HEK293 (cell line): Measurements from ENCODE around the gene MCTP1.

Experiments
- CTCF ChIA-PET: fragments of 350-600 bp; formaldehyde crosslinking; extraction: SDS; loops from one replicate; lab custom pipeline; 2021; ENCODE audit warnings: antibody characterized with exemption; lab: Yijun Ruan, JAX
- POLR2A ChIA-PET: fragments of 300-600 bp; formaldehyde crosslinking; extraction: SDS; loops from one replicate; lab custom pipeline; 2020; ENCODE audit warnings: antibody characterized with exemption, inconsistent platforms; lab: Yijun Ruan, JAX
- H3K27ac ChIP-seq: fragments of 200-500 bp; sonication (Bioruptor generic); 2 replicates; pipeline ENCODE4 v1.5.1; 2014; ENCODE audit warnings: low read depth, low read length, control low read depth, inconsistent platforms; ENCODE audit errors: extremely low read depth
- H3K36me3 ChIP-seq, 2 experiments: fragments of 200-500 bp in 1 of 2; sonication (Bioruptor generic) in 1 of 2; 1 replicate in 1 of 2; 2 replicates in 1 of 2; pipeline ENCODE4 v1.5.1; 2014 to 2017; ENCODE audit warnings: inconsistent platforms in 2 of 2, low read length in 2 of 2; ENCODE audit not compliant: control insufficient read depth in 2 of 2, insufficient read depth in 1 of 2
- H3K4me1 ChIP-seq: fragments of 200-500 bp; sonication (Bioruptor generic); 2 replicates; pipeline ENCODE4 v1.5.1; 2014; ENCODE audit warnings: mild to moderate bottlenecking, low read length, inconsistent platforms; ENCODE audit not compliant: control insufficient read depth, insufficient read depth
- H3K4me3 ChIP-seq: 2 replicates; pipeline ENCODE4 v1.5.1; 2011; ENCODE audit warnings: low read depth, mild to moderate bottlenecking, control low read depth, low read length, moderate library complexity
- H3K9me3 ChIP-seq: fragments of 200-500 bp; sonication (Bioruptor generic); 2 replicates; pipeline ENCODE4 v1.5.1; 2014; ENCODE audit warnings: low read depth, low read length, inconsistent platforms; ENCODE audit not compliant: control insufficient read depth, insufficient read depth
- EGR2 ChIP-seq: fragments of 450-650 bp; formaldehyde crosslinking; IDR thresholded peaks from 2 replicates; pipeline ENCODE4 v1.5.1; 2016; ENCODE audit warnings: low read depth, missing biosample characterization, missing genetic modification characterization
- FEZF1 ChIP-seq: fragments of 450-650 bp; formaldehyde crosslinking; IDR thresholded peaks from 2 replicates; pipeline ENCODE4 v1.5.1; 2016; ENCODE audit warnings: missing biosample characterization, missing genetic modification characterization
- IKZF3 ChIP-seq: fragments of 450-650 bp; IDR thresholded peaks from 2 replicates; pipeline ENCODE4 v1.5.0; 2018; ENCODE audit warnings: missing biosample characterization, mild to moderate bottlenecking, missing genetic modification characterization, moderate library complexity
- MYNN ChIP-seq: fragments of 450-650 bp; formaldehyde crosslinking; IDR thresholded peaks from 2 replicates; pipeline ENCODE4 v1.5.1; 2016; ENCODE audit warnings: missing biosample characterization, missing genetic modification characterization, borderline replicate concordance
- OSR2 ChIP-seq: fragments of 450-650 bp; formaldehyde crosslinking; IDR thresholded peaks from 2 replicates; pipeline ENCODE4 v1.5.1; 2016; ENCODE audit warnings: missing biosample characterization, missing genetic modification characterization
- PRDM1 ChIP-seq: fragments of 450-650 bp; formaldehyde crosslinking; IDR thresholded peaks from 2 replicates; pipeline ENCODE4; 2016; ENCODE audit warnings: missing biosample characterization, missing genetic modification characterization
- PRDM6 ChIP-seq: fragments of 450-650 bp; formaldehyde crosslinking; IDR thresholded peaks from 2 replicates; pipeline ENCODE4 v1.5.1; 2017; ENCODE audit warnings: missing biosample characterization, missing genetic modification characterization
- SP2 ChIP-seq: fragments of 450-650 bp; formaldehyde crosslinking; IDR thresholded peaks from 2 replicates; pipeline ENCODE4 v1.5.1; 2016; ENCODE audit warnings: missing biosample characterization, missing genetic modification characterization
- ZBTB49 ChIP-seq: fragments of 450-650 bp; formaldehyde crosslinking; IDR thresholded peaks from 2 replicates; pipeline ENCODE4 v1.5.1; 2016; ENCODE audit warnings: missing biosample characterization, missing genetic modification characterization, low read depth
- ZFP69B ChIP-seq: fragments of 450-650 bp; formaldehyde crosslinking; IDR thresholded peaks from 2 replicates; pipeline ENCODE4 v1.5.1; 2016; ENCODE audit warnings: missing biosample characterization, missing genetic modification characterization
- ZNF19 ChIP-seq: fragments of 450-650 bp; formaldehyde crosslinking; IDR thresholded peaks from 2 replicates; pipeline ENCODE4; 2016; ENCODE audit warnings: missing biosample characterization, missing genetic modification characterization, low read depth
- ZNF223 ChIP-seq: fragments of 450-650 bp; formaldehyde crosslinking; IDR thresholded peaks from 2 replicates; pipeline ENCODE4 v1.5.1; 2016; ENCODE audit warnings: missing biosample characterization, missing genetic modification characterization
- ZNF302 ChIP-seq: fragments of 450-650 bp; formaldehyde crosslinking; IDR thresholded peaks from 2 replicates; pipeline ENCODE4 v1.5.1; 2016; ENCODE audit warnings: missing biosample characterization, missing genetic modification characterization, low read depth
- ZNF354C ChIP-seq: fragments of 450-650 bp; formaldehyde crosslinking; IDR thresholded peaks from 2 replicates; pipeline ENCODE4 v1.5.1; 2016; ENCODE audit warnings: missing biosample characterization, missing genetic modification characterization, low read depth, borderline replicate concordance
- ZNF37A ChIP-seq: fragments of 450-650 bp; IDR thresholded peaks from 2 replicates; pipeline ENCODE4 v1.5.1; 2018; ENCODE audit warnings: missing biosample characterization, missing genetic modification characterization
- ZNF404 ChIP-seq: fragments of 450-650 bp; formaldehyde crosslinking; IDR thresholded peaks from 2 replicates; pipeline ENCODE4 v1.5.1; 2017; ENCODE audit warnings: missing biosample characterization, missing genetic modification characterization
- ZNF521 ChIP-seq: fragments of 450-650 bp; formaldehyde crosslinking; IDR thresholded peaks from 2 replicates; pipeline ENCODE4 v1.5.1; 2017; ENCODE audit warnings: missing biosample characterization, mild to moderate bottlenecking, missing genetic modification characterization
- ZNF544 ChIP-seq: fragments of 450-650 bp; formaldehyde crosslinking; IDR thresholded peaks from 2 replicates; pipeline ENCODE4 v1.5.0; 2017; ENCODE audit warnings: missing biosample characterization, missing genetic modification characterization
- ZNF548 ChIP-seq: fragments of 450-650 bp; formaldehyde crosslinking; IDR thresholded peaks from 2 replicates; pipeline ENCODE4 v1.5.1; 2016; ENCODE audit warnings: missing biosample characterization, missing genetic modification characterization
- ZNF560 ChIP-seq: fragments of 450-650 bp; formaldehyde crosslinking; IDR thresholded peaks from 2 replicates; pipeline ENCODE4 v1.5.1; 2017; ENCODE audit warnings: missing biosample characterization, missing genetic modification characterization, borderline replicate concordance
- ZNF580 ChIP-seq: fragments of 450-650 bp; formaldehyde crosslinking; IDR thresholded peaks from 2 replicates; pipeline ENCODE4 v1.5.1; 2016; ENCODE audit warnings: missing biosample characterization, missing genetic modification characterization
- ZNF621 ChIP-seq: fragments of 450-650 bp; formaldehyde crosslinking; IDR thresholded peaks from 2 replicates; pipeline ENCODE4 v1.5.1; 2017; ENCODE audit warnings: missing biosample characterization, missing genetic modification characterization
- ZNF660 ChIP-seq: fragments of 450-650 bp; IDR thresholded peaks from 2 replicates; pipeline ENCODE4 v1.5.1; 2018; ENCODE audit warnings: missing biosample characterization, mild to moderate bottlenecking, missing genetic modification characterization
- ZNF677 ChIP-seq: fragments of 450-650 bp; IDR thresholded peaks from 2 replicates; pipeline ENCODE4 v1.5.0; 2018; ENCODE audit warnings: missing biosample characterization, mild to moderate bottlenecking, missing genetic modification characterization, moderate library complexity
- TF ChIP-seq, protein P1 (sequence below): fragments of 450-650 bp; formaldehyde crosslinking; IDR thresholded peaks from 2 replicates; pipeline ENCODE4; 2016; ENCODE audit warnings: missing biosample characterization, missing genetic modification characterization

MCTP1 gene

DNA sequence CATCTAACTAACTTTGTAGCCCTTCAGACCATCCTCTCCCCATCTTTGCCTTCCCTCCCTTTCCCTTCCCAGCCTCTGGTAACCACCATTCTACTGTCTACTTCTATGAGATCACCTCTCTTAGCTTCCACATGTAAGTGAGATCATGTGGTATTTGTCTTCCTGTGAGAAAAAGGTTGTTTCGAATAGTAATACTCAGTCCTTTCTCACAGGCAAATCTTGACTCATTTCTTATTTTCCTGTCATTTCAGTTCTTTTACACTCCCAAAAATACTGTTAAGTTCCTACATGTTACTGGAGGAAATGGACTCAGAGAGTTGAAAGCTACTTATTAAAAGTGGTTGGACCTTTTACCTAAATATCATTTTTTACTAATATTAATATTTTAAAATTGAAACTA, 584.3 kb downstream of the MCTP1 start:
- peaks cover 0 to 13% of the 10 kb centered on the region in 2 experiments; a peak in 2 of 3 replicates for H3K36me3 ChIP-seq
- no peak for TF ChIP-seq ZNF560 (tag by site-specific recombination)
- TF ChIP-seq PRDM1 (tag by site-specific recombination), result 0 out of 2 replicates have a peak, but pooled peaks have one; percentile 19
- CTCF ChIA-PET, result interaction anchor here (0.5 kb wide), 1 partner anchor 182 kb away, joined by 3 read pairs; no protein-coding TSS in a partner anchor
- no peak overlapping the region for H3K4me3 ChIP-seq
- peaks cover 7% of the 10 kb centered on the region for H3K4me1 ChIP-seq
- H3K27ac ChIP-seq, result no peak overlapping the region
- H3K9me3 ChIP-seq, result no peaks in the 10 kb centered on the region
- POLR2A ChIA-PET, result no interaction called here

DNA sequence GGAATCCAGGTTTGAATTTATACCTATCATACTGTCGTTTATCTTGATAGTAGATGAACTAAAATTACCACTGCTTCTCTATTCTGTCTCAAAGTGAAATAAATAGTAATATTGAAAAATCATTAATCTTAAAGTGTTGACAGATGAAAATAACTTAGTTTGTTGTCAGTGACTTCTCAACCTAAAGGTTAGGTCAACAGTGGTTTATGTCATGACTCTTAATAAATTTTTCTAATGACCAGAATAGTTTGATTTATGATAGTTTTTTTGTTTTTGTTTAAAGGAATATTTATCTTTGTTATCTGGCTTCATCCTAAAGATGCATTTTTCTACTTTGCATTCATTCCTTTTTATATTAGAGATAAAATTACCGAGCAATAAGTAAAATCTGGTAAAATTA, 585.3 kb downstream of the MCTP1 start:
- Histone ChIP-seq H3K4me1 (no peaks in the 10 kb centered on the region), H3K36me3 (peaks cover 0 to 19% of the 10 kb centered on the region in 2 experiments; a peak in 2 of 3 replicates), H3K4me3 (no peak overlapping the region), H3K9me3 (no peaks in the 10 kb centered on the region), H3K27ac (no peak overlapping the region)
- CTCF ChIA-PET, result no interaction called here
- POLR2A ChIA-PET, result no interaction called here
- no peak for TF ChIP-seq ZNF580 (tag by site-specific recombination)
- TF ChIP-seq ZNF37A (tag by site-specific recombination), result no peak

GRCh38 chr5:94698197-94698596, 586.7 kb downstream of the MCTP1 start:
- Histone ChIP-seq H3K4me1 (peaks cover 4% of the 10 kb centered on the region; the same call in 1 of the 2 replicates), H3K27ac (no peak overlapping the region), H3K9me3 (no peaks in the 10 kb centered on the region), H3K4me3 (no peak overlapping the region), H3K36me3 (peaks cover 0 to 19% of the 10 kb centered on the region in 2 experiments; a peak in 2 of 3 replicates)
- ChIA-PET CTCF (no interaction called here), POLR2A (no interaction called here)
- TF ChIP-seq ZNF404 (tag by site-specific recombination) (no peak), ZFP69B (no peak), FEZF1 (tag by site-specific recombination) (peak; percentile 41; the same call in 1 of the 2 replicates), ZNF302 (no peak), MYNN (tag by site-specific recombination) (no peak), ZNF223 (tag by site-specific recombination) (no peak), ZNF521 (tag by site-specific recombination) (no peak), ZNF660 (tag by site-specific recombination) (no peak), ZBTB49 (tag by site-specific recombination) (no peak), ZNF354C (tag by site-specific recombination) (no peak), ZNF677 (tag by site-specific recombination) (no peak), PRDM6 (tag by site-specific recombination) (peak; percentile 55; the same call in 1 of the 2 replicates), ZNF19 (tag by site-specific recombination) (no peak), ZNF544 (tag by site-specific recombination) (no peak), SP2 (tag by site-specific recombination) (no peak), IKZF3 (peak; percentile 44; the same call in 1 of the 2 replicates), EGR2 (tag by site-specific recombination) (no peak), ZNF621 (tag by site-specific recombination) (no peak), OSR2 (peak; percentile 54; the same call in 1 of the 2 replicates), ZNF548 (tag by site-specific recombination) (no peak)
- TF ChIP-seq, protein P1, sequence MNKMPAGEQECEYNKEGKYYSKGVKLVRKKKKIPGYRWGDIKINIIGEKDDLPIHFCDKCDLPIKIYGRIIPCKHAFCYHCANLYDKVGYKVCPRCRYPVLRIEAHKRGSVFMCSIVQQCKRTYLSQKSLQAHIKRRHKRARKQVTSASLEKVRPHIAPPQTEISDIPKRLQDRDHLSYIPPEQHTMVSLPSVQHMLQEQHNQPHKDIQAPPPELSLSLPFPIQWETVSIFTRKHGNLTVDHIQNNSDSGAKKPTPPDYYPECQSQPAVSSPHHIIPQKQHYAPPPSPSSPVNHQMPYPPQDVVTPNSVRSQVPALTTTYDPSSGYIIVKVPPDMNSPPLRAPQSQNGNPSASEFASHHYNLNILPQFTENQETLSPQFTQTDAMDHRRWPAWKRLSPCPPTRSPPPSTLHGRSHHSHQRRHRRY (tag by site-specific recombination), result no peak
